Nephron progenitor cell (in vitro differentiated cells): ENCODE results near the gene ARID5A.

Experiments
- DNase-seq: peaks from one replicate; pipeline ENCODE4 v3.0.0; 2021
- H3K27ac Mint-ChIP-seq: 2 replicates; pipeline ENCODE4 v1.8.0; 2021; ENCODE audit warnings: mild to moderate bottlenecking, moderate library complexity, mixed read lengths
- H3K27me3 Mint-ChIP-seq: 2 replicates; pipeline ENCODE4 v1.8.0; 2021; ENCODE audit warnings: mild to moderate bottlenecking, low read depth, mixed read lengths; ENCODE audit not compliant: poor library complexity
- H3K36me3 Mint-ChIP-seq: 2 replicates; pipeline ENCODE4 v1.8.0; 2021; ENCODE audit warnings: low read depth, mixed read lengths
- H3K4me1 Mint-ChIP-seq: 2 replicates; pipeline ENCODE4 v1.8.0; 2021; ENCODE audit warnings: mixed read lengths
- H3K4me3 Mint-ChIP-seq: 2 replicates; pipeline ENCODE4 v1.8.0; 2021; ENCODE audit warnings: mild to moderate bottlenecking, moderate library complexity, mixed read lengths
- H3K9me3 Mint-ChIP-seq: 2 replicates; pipeline ENCODE4 v1.8.0; 2021; ENCODE audit warnings: mild to moderate bottlenecking, moderate library complexity, mixed read lengths
- TF ChIP-seq, protein P1 (sequence below): fragments of 200-600 bp; sonication (generic); IDR thresholded peaks from 2 replicates; pipeline ENCODE4 v1.5.0; 2021; ENCODE audit warnings: antibody characterized with exemption

ARID5A gene

DNA sequence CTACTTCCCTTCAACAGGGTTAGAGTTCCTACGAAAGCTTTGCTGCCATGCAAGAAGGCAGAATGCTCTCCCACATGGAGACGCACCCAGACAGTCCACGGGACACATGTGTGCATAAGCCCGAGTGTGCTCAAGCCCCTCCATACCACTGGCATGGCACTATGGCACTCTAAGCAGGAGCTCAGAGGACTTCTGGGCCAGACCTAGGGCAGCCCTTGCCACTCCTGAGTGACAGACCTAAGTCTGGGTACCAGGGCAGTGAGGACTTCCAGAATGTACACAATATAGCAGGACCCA, 11.4 kb upstream of the ARID5A start:
- Mint-ChIP-seq H3K27ac (no peak overlapping the region), H3K27me3 (peaks cover 12% of the 10 kb centered on the region), H3K36me3 (no peaks in the 10 kb centered on the region), H3K4me3 (no peak overlapping the region), H3K9me3 (no peaks in the 10 kb centered on the region), H3K4me1 (peaks cover 28% of the 10 kb centered on the region)
- no peak for DNase-seq
- TF ChIP-seq, protein P1, sequence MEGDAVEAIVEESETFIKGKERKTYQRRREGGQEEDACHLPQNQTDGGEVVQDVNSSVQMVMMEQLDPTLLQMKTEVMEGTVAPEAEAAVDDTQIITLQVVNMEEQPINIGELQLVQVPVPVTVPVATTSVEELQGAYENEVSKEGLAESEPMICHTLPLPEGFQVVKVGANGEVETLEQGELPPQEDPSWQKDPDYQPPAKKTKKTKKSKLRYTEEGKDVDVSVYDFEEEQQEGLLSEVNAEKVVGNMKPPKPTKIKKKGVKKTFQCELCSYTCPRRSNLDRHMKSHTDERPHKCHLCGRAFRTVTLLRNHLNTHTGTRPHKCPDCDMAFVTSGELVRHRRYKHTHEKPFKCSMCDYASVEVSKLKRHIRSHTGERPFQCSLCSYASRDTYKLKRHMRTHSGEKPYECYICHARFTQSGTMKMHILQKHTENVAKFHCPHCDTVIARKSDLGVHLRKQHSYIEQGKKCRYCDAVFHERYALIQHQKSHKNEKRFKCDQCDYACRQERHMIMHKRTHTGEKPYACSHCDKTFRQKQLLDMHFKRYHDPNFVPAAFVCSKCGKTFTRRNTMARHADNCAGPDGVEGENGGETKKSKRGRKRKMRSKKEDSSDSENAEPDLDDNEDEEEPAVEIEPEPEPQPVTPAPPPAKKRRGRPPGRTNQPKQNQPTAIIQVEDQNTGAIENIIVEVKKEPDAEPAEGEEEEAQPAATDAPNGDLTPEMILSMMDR = no peak

DNA sequence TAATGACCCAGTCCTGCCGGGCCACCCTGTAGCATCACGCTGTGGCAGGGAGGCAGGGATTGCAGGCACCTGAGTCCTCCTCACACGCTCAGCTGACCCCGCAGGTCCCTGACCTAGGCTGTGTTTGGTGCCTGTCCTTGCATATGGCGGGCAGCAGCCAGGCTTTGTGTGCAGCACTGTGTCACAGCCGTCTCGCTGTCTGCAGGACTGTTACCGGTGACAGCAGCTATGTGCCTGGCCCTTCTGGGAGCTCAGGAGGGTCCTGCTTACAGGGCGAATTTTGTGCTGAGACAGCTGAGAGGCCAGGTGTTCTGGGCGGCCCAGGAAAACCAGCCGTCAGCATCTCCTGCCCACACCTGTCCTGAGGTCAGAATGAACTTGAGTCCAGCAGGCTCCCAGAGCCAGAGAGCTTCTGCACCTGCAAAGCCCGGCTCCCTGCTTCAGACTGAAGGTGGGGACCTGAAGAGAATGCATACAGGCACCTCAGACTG, 10.4 kb upstream of the ARID5A start:
- TF ChIP-seq, protein P1 = no peak
- no peak overlapping the region for H3K27ac Mint-ChIP-seq
- peaks cover 36% of the 10 kb centered on the region for H3K4me1 Mint-ChIP-seq
- H3K36me3 Mint-ChIP-seq = no peaks in the 10 kb centered on the region
- no peak overlapping the region for H3K4me3 Mint-ChIP-seq
- peaks cover 12% of the 10 kb centered on the region for H3K27me3 Mint-ChIP-seq
- no peak for DNase-seq
- no peaks in the 10 kb centered on the region for H3K9me3 Mint-ChIP-seq

DNA sequence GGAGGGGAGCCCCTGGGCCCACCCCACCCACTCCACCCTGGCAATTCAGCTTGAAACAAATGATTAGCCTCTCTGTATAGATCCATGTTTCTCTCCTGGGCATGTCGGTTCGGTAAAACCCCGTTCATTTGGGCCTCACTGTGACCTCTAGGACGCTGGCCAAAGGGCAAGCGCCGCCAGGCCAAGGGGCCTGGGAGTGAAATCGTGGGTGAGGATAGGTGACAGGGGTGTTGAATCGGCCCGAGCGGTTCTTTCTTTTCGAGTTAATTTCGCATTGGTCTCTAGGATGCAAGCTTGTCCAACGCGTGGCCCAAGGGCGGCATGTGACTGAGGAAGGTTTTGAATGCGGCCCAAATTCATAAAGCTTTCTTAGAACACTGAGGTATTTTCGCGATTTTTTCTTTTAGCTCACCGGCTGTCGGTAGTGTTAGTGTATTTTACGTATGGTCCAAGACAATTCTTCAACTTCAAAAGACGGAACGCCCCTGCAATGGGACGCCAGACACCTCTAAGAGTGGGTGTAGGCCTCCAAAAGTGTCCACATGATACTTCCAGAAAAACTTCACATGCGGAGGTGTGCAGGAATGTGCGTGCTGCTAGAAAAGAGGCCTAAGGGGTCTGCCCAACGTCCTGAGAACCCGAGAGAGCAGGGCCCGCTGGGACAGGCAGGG, 9.8 kb upstream of the ARID5A start:
- Mint-ChIP-seq H3K4me1 (peaks cover 42% of the 10 kb centered on the region), H3K27me3 (peaks cover 12% of the 10 kb centered on the region), H3K9me3 (no peaks in the 10 kb centered on the region), H3K4me3 (peak overlapping the region; percentile 69), H3K36me3 (no peaks in the 10 kb centered on the region), H3K27ac (no peak overlapping the region)
- TF ChIP-seq, protein P1 = no peak
- no peak for DNase-seq

DNA sequence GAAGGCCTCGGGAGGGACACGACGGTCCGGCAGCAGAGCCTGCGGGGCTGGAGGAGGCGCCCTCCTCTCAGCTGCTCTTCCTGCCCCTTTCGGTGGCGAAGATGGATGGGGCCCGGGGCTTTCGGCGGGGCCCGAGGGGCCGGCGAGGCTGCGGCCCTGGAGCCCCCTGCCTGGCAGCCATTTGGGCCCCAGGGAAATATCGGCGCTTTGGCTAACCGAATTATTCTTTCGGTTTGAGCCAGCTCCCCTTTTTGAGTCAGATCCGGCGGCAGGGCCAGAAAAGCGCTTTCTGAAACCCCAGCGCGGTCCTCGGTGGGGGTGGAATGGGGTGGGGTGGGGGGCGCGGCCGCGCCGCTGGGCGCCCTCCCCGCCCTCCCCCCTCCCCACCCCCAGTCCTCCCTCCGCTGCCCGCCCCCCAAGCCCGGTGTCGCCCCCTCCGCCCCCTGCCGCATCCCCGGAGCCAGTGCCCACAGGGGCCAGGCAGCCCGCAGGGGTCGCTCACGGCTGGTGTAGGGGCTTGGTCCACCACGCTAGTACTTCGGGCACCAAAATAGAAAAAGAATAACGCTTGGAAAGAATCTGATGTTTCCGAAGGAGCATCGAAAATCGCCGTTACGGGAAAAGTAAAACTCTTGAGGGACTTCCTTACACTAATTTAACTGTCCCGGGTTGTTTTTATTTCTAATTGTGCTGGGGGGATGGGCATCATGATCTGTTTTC, 9.1 kb upstream of the ARID5A start:
- Mint-ChIP-seq H3K9me3 (no peaks in the 10 kb centered on the region), H3K27ac (no peak overlapping the region), H3K4me3 (peak overlapping the region; percentile 69), H3K36me3 (no peaks in the 10 kb centered on the region), H3K27me3 (peaks cover 11% of the 10 kb centered on the region), H3K4me1 (peaks cover 49% of the 10 kb centered on the region)
- peak; percentile 69 for DNase-seq
- TF ChIP-seq, protein P1 = no peak

DNA sequence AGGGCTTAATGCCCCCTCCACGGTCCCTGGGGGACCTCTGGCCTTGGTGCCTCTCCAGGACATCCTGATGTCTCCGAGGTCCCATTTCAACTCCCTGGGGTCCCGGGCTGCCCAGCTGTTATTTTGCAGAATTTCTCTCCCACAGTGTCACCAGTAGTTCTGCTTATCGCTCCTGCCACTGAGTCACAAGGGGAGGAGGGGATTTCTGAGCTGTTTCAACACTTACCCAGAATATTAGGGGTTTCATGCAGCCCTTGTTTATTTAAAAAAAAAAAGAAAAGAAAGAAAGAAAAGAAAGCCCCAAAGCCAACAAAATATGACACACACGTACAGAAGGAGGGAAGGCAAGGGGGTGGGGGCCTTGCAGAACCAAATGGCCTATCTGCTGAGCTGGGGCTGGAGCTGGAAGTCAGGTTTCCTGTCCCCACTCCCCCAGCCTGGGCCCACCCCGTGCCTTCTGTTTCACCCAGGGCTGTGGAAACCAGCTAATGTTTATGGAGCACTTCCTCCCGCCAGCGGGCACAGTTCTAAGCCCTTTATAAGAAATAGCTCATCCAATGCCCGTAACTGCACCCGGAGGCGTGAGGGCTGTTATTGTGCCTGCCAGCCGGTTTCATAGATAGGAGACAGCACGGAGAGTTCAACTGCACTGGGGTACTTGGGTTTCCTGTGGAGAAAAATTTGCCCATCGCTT, 8.4 kb upstream of the ARID5A start:
- H3K27ac Mint-ChIP-seq = no peak overlapping the region
- H3K9me3 Mint-ChIP-seq = no peaks in the 10 kb centered on the region
- TF ChIP-seq, protein P1 = no peak
- peaks cover 53% of the 10 kb centered on the region for H3K4me1 Mint-ChIP-seq
- peak overlapping the region; percentile 68 for H3K4me3 Mint-ChIP-seq
- H3K27me3 Mint-ChIP-seq = peaks cover 7% of the 10 kb centered on the region
- no peaks in the 10 kb centered on the region for H3K36me3 Mint-ChIP-seq
- no peak for DNase-seq
